Nephron progenitor cell (in vitro differentiated cells): ENCODE data around the gene HSD11B1L.
A peak's percentile ranks its signal among the peaks of the same experiment; 100 is the strongest.

Source experiments
- DNase-seq: peaks from one replicate; pipeline ENCODE4 v3.0.0; 2021
- H3K27ac Mint-ChIP-seq: 2 replicates; pipeline ENCODE4 v1.8.0; 2021; ENCODE audit warnings: mild to moderate bottlenecking, moderate library complexity, mixed read lengths
- H3K27me3 Mint-ChIP-seq: 2 replicates; pipeline ENCODE4 v1.8.0; 2021; ENCODE audit warnings: mild to moderate bottlenecking, low read depth, mixed read lengths; ENCODE audit not compliant: poor library complexity
- H3K36me3 Mint-ChIP-seq: 2 replicates; pipeline ENCODE4 v1.8.0; 2021; ENCODE audit warnings: low read depth, mixed read lengths
- H3K4me1 Mint-ChIP-seq: 2 replicates; pipeline ENCODE4 v1.8.0; 2021; ENCODE audit warnings: mixed read lengths
- H3K4me3 Mint-ChIP-seq: 2 replicates; pipeline ENCODE4 v1.8.0; 2021; ENCODE audit warnings: mild to moderate bottlenecking, moderate library complexity, mixed read lengths
- H3K9me3 Mint-ChIP-seq: 2 replicates; pipeline ENCODE4 v1.8.0; 2021; ENCODE audit warnings: mild to moderate bottlenecking, moderate library complexity, mixed read lengths
- TF ChIP-seq, protein P1 (sequence below): fragments of 200-600 bp; sonication (generic); IDR thresholded peaks from 2 replicates; pipeline ENCODE4 v1.5.0; 2021; ENCODE audit warnings: antibody characterized with exemption

The HSD11B1L gene

DNA sequence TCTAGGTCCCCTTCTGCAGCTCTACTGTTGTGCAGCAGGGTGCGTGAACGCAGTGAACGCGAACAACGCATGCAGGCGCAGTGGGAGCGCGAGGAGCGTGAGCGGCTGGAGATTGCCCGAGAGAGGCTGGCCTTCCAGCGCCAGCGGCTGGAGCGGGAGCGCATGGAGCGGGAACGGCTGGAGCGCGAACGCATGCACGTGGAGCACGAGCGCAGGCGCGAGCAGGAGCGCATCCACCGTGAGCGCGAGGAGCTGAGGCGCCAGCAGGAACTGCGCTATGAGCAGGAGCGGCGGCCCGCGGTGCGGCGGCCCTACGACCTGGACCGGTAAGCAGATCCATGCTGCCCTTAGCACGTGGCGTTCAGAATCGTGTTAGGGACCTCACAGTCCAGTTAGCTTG lies 19.3 kb upstream of the HSD11B1L start:
- TF ChIP-seq, protein P1, sequence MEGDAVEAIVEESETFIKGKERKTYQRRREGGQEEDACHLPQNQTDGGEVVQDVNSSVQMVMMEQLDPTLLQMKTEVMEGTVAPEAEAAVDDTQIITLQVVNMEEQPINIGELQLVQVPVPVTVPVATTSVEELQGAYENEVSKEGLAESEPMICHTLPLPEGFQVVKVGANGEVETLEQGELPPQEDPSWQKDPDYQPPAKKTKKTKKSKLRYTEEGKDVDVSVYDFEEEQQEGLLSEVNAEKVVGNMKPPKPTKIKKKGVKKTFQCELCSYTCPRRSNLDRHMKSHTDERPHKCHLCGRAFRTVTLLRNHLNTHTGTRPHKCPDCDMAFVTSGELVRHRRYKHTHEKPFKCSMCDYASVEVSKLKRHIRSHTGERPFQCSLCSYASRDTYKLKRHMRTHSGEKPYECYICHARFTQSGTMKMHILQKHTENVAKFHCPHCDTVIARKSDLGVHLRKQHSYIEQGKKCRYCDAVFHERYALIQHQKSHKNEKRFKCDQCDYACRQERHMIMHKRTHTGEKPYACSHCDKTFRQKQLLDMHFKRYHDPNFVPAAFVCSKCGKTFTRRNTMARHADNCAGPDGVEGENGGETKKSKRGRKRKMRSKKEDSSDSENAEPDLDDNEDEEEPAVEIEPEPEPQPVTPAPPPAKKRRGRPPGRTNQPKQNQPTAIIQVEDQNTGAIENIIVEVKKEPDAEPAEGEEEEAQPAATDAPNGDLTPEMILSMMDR = no peak
- no peak for DNase-seq
- peaks cover 60% of the 10 kb centered on the region for H3K36me3 Mint-ChIP-seq
- no peak overlapping the region for H3K27ac Mint-ChIP-seq
- H3K4me1 Mint-ChIP-seq = no peaks in the 10 kb centered on the region
- H3K9me3 Mint-ChIP-seq = no peaks in the 10 kb centered on the region
- H3K27me3 Mint-ChIP-seq = no peaks in the 10 kb centered on the region
- H3K4me3 Mint-ChIP-seq = no peak overlapping the region

DNA sequence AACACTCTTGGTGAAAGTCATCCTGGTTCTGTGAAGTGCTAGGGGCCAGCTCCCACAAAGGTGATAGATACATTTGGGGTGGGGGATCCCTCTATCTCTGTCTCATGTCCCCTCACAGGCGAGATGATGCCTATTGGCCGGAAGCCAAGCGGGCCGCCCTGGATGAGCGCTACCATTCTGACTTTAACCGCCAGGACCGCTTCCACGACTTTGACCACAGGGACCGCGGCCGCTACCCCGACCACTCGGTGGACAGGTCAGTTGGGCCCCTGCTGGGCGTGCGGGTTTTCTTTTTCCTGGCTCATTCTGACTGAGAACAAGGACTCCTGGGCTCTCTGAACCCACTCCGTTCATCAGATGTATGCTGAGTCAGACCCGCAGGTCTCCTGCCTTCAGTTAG lies 16.9 kb upstream of the HSD11B1L start:
- Mint-ChIP-seq H3K4me1 (peaks cover 8% of the 10 kb centered on the region), H3K27ac (no peak overlapping the region), H3K27me3 (no peaks in the 10 kb centered on the region), H3K9me3 (no peaks in the 10 kb centered on the region), H3K4me3 (no peak overlapping the region), H3K36me3 (peaks cover 67% of the 10 kb centered on the region)
- no peak for DNase-seq
- TF ChIP-seq, protein P1 = no peak

DNA sequence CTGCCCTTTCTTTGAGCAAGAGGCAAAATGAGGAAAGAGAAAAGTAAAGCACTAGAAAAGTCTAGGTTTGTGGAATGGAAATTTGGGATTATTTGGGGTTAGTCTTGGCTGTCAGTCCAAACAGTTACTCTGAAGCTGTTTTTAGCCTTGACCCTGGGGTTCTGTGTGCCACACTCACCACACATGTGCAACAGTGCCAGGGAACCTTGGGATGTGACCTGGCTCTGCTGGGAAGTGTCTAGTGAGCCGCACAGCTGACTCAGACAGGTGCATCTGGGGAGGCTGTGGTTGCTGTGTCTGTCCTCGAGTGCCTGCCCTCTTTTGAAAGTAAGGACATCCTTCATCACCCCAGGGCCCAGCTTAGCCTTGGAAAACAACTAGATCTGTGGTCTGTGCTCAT lies 16.3 kb upstream of the HSD11B1L start:
- Mint-ChIP-seq H3K27me3 (no peaks in the 10 kb centered on the region), H3K27ac (no peak overlapping the region), H3K36me3 (peaks cover 72% of the 10 kb centered on the region), H3K9me3 (no peaks in the 10 kb centered on the region), H3K4me1 (peaks cover 8% of the 10 kb centered on the region), H3K4me3 (no peak overlapping the region)
- TF ChIP-seq, protein P1 = no peak
- no peak for DNase-seq

DNA sequence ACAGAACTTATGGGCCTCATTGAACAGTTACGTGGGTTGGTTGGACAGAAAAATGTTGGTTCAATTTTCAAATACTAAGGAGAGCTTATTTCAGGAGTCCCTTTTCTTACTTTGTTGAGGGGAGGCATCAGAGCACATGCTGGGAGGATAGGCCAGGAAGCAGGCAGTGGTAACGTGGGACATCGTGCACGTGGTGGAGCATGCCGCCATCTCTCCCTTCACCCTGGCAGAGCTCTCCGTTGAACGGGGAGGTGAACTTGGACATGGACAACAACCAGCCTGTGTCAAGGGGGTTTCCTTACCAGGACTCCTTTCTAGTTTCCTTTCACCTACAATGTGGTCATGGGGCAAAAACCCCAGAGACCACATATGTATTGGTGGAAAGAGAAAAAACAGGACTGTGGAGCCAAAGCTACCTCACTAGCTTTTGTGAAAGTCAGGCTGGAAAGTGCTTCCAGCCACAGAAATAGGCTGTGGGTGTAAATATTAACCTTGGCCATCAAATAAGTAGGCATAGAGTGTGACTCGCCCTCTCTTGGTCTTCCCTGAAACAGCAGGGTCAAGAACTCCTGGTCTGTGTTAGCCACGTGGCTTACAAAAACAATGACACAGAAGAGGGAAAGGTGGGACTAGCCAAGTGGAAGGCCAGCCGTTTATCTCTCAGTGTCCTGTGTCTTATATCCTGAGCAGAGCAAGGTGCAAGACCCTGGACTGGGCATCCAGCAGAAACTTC lies 14.9 kb upstream of the HSD11B1L start:
- H3K36me3 Mint-ChIP-seq = peaks cover 73% of the 10 kb centered on the region
- no peak overlapping the region for H3K4me3 Mint-ChIP-seq
- no peak for DNase-seq
- peak overlapping the region; percentile 97 for H3K27ac Mint-ChIP-seq
- H3K27me3 Mint-ChIP-seq = no peaks in the 10 kb centered on the region
- H3K9me3 Mint-ChIP-seq = no peaks in the 10 kb centered on the region
- peaks cover 8% of the 10 kb centered on the region for H3K4me1 Mint-ChIP-seq
- TF ChIP-seq, protein P1 = no peak

DNA sequence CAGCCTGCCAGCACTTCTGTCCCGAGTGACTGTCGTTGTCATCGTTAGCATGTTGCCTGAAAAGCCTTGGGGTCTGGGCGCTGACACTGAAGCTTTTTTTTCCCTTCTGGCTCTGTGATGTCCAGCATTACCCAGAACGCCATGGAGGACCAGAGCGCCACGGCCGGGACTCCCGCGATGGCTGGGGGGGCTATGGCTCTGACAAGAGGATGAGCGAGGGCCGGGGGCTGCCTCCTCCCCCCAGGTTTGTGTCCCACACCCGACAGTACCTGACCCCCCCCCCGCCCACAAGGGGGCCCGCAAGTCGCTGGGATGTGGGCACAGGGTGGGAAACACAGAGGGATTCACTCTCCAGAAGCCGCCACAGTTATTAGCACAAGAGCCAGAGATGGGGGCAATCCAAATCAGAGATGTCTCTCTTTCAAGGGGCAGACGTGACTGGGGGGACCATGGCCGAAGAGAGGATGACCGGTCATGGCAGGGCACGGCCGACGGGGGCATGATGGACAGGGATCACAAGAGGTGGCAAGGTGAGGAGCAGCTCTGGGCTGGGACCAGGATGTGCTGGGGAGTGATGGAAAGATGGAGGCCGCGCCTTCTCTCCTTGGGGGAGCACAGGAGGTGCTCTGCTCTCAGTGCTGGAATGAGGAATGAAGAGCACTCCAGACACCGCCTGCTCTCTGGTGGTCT lies 13.8 kb upstream of the HSD11B1L start:
- peaks cover 8% of the 10 kb centered on the region for H3K4me1 Mint-ChIP-seq
- H3K27ac Mint-ChIP-seq = no peak overlapping the region
- DNase-seq = no peak
- H3K36me3 Mint-ChIP-seq = peaks cover 67% of the 10 kb centered on the region
- H3K9me3 Mint-ChIP-seq = no peaks in the 10 kb centered on the region
- no peak overlapping the region for H3K4me3 Mint-ChIP-seq
- no peaks in the 10 kb centered on the region for H3K27me3 Mint-ChIP-seq
- TF ChIP-seq, protein P1 = no peak
